Esophagus (tissue), 2 donors: ENCODE data around the gene SEC14L6. TPM values are rescaled to one million over a fixed set of nuclear protein-coding genes. Genes with fewer than 3 reads are reported as not detected.

Experiments
- H3K27ac ChIP-seq, 2 donors: one replicate each; pipeline ENCODE4 v1.5.1; 2013; ENCODE audit warnings: low read depth in 2 of 2, mild to moderate bottlenecking in 2 of 2, inconsistent platforms in 1 of 2, low read length in 1 of 2, moderate library complexity in 1 of 2
- H3K27me3 ChIP-seq, 2 donors: one replicate each; pipeline ENCODE4 v1.6.1; 2013; ENCODE audit warnings: low read length in 2 of 2, control low read depth in 1 of 2, mild to moderate bottlenecking in 1 of 2; ENCODE audit not compliant: insufficient read depth in 2 of 2, control insufficient read depth in 1 of 2
- H3K36me3 ChIP-seq, 2 donors: one replicate each; pipeline ENCODE4 v1.6.1; 2013; ENCODE audit warnings: low read length in 1 of 2; ENCODE audit not compliant: control insufficient read depth in 2 of 2, insufficient read depth in 2 of 2
- H3K4me1 ChIP-seq, 2 donors: one replicate each; pipeline ENCODE4 v1.6.1; 2013; ENCODE audit warnings: low read length in 1 of 2; ENCODE audit not compliant: control insufficient read depth in 2 of 2, insufficient read depth in 2 of 2
- H3K4me3 ChIP-seq, 2 donors: one replicate each; pipeline ENCODE4 v1.5.1; 2013; ENCODE audit warnings: low read length in 2 of 2, mild to moderate bottlenecking in 2 of 2, low read depth in 1 of 2, moderate library complexity in 1 of 2
- H3K9me3 ChIP-seq, 2 donors: one replicate each; pipeline ENCODE4 v1.6.1; 2013; ENCODE audit warnings: mild to moderate bottlenecking in 2 of 2, low read depth in 1 of 2, low read length in 1 of 2, moderate library complexity in 1 of 2; ENCODE audit not compliant: control insufficient read depth in 2 of 2, insufficient read depth in 1 of 2
- WGBS, 2 donors: extraction: QIAGEN DNeasy Blood & Tissue Kit; methylation state at CpG; one replicate each; pipeline ENCODE4 v1.1.7; 2013; 5-methylcytosine and 5-hydroxymethylcytosine counted together
- polyA plus RNA-seq, 2 donors: library from polyadenylated mRNA; stranded (reverse); fragments of 200-250 nt; gene quantifications; one replicate each; pipeline ENCODE4 v1.2.3, GENCODE V29; 2013
- donor health status: healthy with polysubstance abuse.
- donor health status: Bipolar disorder and iron deficiency.

Gene SEC14L6
- polyA plus RNA-seq, 2 donors: 0.07 TPM; not detected in 1

DNA sequence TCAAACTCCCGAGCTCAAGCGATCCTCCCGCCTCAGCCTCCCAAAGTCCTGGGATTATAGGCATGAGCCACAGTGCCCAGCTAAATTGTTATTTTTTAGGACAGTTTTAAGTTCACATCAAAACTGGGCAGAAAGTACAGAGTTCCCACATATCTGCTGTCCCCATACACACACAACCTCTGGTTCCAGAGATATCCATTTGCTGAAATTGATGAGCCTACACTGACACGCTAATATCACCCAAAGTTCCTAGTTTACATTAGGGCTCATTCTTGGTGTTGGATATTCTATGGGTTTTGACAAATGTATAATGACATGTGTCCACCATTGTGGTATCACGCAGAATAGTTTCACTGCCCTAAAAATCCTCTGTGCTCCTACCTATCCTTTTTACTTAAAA, 38.3 kb downstream of the SEC14L6 start:
- 60 to 92% methylated on average over 5 of the region's 5 CpGs for WGBS, 2 donors
- no peaks in the 10 kb centered on the region for H3K27me3 ChIP-seq
- peaks cover 0 to 5% of the 10 kb centered on the region in 2 donors for H3K4me1 ChIP-seq
- H3K4me3 ChIP-seq: no peak overlapping the region
- no peak overlapping the region for H3K27ac ChIP-seq
- no peaks in the 10 kb centered on the region for H3K36me3 ChIP-seq
- no peaks in the 10 kb centered on the region for H3K9me3 ChIP-seq

DNA sequence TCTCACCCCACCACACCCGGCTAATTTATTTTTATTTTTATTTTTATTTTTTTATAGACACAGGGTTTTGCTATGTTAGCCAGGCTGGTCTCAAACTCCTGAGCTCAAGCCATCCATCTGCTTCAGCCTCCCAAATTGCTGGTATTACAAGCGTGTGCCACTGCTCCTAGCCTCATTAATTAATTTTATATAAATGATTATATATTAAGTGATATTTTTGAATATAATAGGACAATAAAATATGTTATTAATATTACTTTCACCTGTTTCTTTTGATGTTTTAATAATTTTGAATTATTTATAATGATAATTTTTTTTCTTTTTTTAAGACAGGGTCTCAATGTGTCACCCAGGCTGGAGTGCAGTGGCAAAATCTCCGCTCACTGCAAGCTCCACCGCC, 38.9 kb downstream of the SEC14L6 start:
- Histone ChIP-seq H3K4me3 (no peak overlapping the region), H3K4me1 (peaks cover 0 to 5% of the 10 kb centered on the region in 2 donors), H3K36me3 (no peaks in the 10 kb centered on the region), H3K27ac (no peak overlapping the region), H3K27me3 (no peaks in the 10 kb centered on the region), H3K9me3 (no peaks in the 10 kb centered on the region)
- WGBS, 2 donors: 79 to 93% methylated on average over 4 of the region's 4 CpGs

DNA sequence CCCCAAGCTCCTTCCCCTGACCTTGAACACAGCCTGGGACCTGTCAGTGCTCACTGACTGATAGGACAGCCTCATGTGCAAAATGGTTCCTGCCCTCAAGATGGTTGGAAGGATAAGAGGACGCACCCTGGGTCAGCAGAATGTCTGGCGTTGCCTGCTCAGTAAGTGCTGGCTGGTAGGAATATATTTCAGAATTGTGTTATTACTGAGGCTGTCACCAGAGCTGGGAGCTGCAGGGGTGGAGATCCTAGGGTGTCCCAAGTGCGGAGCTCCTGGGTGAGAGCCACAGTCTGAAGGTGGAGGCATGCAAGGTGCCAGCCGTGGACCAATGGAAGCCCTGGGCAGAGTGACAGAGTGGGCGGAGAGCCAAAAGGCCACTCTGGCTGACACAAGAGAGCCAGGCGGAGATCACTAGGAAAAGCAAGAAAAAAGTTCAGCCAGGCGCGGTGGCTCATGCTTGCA, 40.0 kb downstream of the SEC14L6 start:
- no peak overlapping the region for H3K27ac ChIP-seq
- H3K4me3 ChIP-seq: no peak overlapping the region
- peaks cover 0 to 5% of the 10 kb centered on the region in 2 donors for H3K4me1 ChIP-seq
- no peaks in the 10 kb centered on the region for H3K36me3 ChIP-seq
- no peaks in the 10 kb centered on the region for H3K27me3 ChIP-seq
- no peaks in the 10 kb centered on the region for H3K9me3 ChIP-seq
- 67 to 75% methylated on average over 8 of the region's 8 CpGs for WGBS, 2 donors

DNA sequence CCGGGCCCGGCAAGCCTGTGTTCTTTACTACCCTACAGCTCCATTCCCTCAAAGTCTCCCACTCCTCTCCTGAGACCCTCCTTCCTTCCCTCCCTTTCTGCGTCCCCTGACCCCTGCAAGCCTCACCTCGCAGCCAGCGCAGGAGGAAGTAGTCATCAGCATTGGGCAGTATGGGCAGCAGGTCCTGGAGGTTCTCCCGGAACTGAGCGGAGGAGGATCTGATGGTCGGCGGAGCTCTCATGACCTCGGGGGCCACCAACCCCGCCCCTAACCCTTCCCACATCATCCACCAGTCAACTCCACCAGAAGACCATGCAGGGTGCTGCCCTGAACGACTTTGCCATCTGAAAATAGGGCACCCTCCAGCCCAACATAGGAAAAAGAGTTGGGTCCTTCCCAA, 43.0 kb downstream of the SEC14L6 start:
- 79 to 81% methylated on average over 11 to 12 of the region's 12 CpGs for WGBS, 2 donors
- H3K9me3 ChIP-seq: no peaks in the 10 kb centered on the region
- H3K4me3 ChIP-seq: no peak overlapping the region
- H3K4me1 ChIP-seq: peaks cover 0 to 5% of the 10 kb centered on the region in 2 donors
- H3K27me3 ChIP-seq: no peaks in the 10 kb centered on the region
- no peaks in the 10 kb centered on the region for H3K36me3 ChIP-seq
- H3K27ac ChIP-seq: no peak overlapping the region

DNA sequence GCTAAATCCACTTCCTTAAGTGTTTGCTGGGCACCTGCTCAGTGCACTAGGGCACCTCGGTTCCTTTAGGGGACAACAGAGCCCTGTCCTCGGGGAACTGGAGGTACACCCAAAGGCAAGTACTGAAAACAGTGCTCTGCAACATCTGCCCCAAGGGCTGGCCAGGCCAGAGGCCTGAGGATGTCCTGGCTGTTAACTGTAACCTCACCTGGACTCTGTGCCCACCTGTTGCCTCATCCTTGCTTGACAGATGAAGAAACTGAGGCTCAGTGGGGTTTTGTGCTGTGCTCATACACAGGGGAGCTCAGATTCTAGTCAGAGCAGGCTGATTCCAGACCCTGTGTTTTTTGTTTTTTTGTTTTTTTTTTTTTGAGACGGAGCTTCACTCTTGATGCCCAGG, 43.6 kb downstream of the SEC14L6 start:
- Histone ChIP-seq H3K4me3 (no peak overlapping the region), H3K36me3 (no peaks in the 10 kb centered on the region), H3K27me3 (no peaks in the 10 kb centered on the region), H3K9me3 (no peaks in the 10 kb centered on the region), H3K4me1 (peaks cover 0 to 5% of the 10 kb centered on the region in 2 donors), H3K27ac (no peak overlapping the region)
- 70 to 73% methylated on average over 3 of the region's 3 CpGs for WGBS, 2 donors

DNA sequence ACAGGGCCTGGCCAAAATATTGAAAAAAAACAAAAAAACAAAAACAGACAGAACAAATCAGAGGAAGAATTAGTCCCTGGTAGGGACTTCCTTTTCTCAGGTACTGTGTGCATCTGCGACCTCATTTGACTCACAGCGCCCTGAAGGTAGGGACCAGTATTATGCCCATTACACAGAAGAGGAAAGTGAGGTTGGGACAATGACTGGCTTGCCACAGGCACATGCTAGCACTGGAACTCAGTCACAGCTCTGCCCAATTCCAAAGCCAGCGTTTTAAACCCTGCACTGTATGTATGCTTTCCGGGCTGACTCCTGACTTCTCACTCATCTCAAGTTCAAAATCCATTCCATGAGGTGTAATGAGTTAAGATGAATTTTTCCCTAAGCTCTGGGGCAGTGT, 44.4 kb downstream of the SEC14L6 start:
- Histone ChIP-seq H3K36me3 (no peaks in the 10 kb centered on the region), H3K4me1 (peaks cover 0 to 5% of the 10 kb centered on the region in 2 donors), H3K27me3 (no peaks in the 10 kb centered on the region), H3K9me3 (no peaks in the 10 kb centered on the region), H3K27ac (no peak overlapping the region), H3K4me3 (no peak overlapping the region)
- 71 to 84% methylated on average over 4 of the region's 4 CpGs for WGBS, 2 donors

DNA sequence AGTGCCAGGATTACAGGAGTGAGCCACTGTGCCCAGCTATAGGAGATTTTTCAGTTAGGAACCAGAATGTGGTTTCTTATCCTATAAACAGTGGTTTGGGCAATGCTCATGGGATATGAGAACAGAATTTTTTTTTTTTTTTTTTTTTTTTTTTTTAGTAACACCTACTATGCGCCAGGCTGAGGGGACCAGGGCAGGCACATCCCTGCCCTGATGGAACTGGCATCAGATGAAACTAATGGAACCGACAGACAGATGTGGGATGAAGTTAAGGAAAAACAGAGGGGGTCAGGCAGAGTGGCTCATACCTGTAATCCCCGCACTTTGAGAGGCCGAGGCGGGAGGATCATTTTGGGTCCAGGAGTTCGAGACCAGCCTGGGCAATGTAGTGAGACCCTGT, 45.9 kb downstream of the SEC14L6 start:
- no peak overlapping the region for H3K27ac ChIP-seq
- no peaks in the 10 kb centered on the region for H3K9me3 ChIP-seq
- H3K4me3 ChIP-seq: no peak overlapping the region
- no peaks in the 10 kb centered on the region for H3K27me3 ChIP-seq
- H3K4me1 ChIP-seq: peaks cover 0 to 3% of the 10 kb centered on the region in 2 donors
- no peaks in the 10 kb centered on the region for H3K36me3 ChIP-seq
- 87 to 88% methylated on average over 6 of the region's 6 CpGs for WGBS, 2 donors

DNA sequence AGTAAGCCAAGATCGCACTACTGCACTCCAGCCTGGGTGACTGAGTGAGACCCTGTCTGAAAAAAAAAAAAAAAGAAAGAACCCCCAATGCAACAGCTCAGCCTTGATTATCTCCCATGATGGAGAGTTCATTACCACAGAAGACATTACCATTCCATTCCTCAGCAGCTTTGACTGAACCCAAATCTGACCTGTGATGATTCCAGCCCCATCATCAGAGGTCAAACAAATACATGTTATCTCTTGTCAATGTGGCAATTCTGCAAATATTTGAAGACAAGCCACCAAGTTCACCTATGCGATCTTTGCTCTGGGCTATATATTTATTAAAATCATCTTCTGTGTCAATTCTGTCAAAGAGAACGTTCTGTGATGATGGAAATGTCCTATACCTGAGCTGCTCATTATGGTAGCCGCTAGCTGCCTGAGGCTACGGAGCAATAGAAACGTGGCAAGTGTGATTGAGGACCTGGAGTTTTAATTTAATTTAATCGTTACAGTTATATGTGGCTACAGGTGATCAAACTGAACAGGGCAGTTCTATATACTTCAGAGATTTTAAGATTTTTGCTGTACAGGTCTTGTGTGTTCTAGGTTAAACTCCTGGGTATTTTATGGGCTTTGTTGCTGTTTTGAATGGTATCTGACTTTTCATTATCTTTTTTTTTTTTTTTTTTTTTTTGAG, 48.9 kb downstream of the SEC14L6 start:
- WGBS, 2 donors: 69 to 77% methylated on average over 7 of the region's 7 CpGs
- Histone ChIP-seq H3K36me3 (no peaks in the 10 kb centered on the region), H3K9me3 (no peaks in the 10 kb centered on the region), H3K27ac (no peak overlapping the region), H3K4me3 (no peak overlapping the region), H3K27me3 (no peaks in the 10 kb centered on the region), H3K4me1 (no peaks in the 10 kb centered on the region)

DNA sequence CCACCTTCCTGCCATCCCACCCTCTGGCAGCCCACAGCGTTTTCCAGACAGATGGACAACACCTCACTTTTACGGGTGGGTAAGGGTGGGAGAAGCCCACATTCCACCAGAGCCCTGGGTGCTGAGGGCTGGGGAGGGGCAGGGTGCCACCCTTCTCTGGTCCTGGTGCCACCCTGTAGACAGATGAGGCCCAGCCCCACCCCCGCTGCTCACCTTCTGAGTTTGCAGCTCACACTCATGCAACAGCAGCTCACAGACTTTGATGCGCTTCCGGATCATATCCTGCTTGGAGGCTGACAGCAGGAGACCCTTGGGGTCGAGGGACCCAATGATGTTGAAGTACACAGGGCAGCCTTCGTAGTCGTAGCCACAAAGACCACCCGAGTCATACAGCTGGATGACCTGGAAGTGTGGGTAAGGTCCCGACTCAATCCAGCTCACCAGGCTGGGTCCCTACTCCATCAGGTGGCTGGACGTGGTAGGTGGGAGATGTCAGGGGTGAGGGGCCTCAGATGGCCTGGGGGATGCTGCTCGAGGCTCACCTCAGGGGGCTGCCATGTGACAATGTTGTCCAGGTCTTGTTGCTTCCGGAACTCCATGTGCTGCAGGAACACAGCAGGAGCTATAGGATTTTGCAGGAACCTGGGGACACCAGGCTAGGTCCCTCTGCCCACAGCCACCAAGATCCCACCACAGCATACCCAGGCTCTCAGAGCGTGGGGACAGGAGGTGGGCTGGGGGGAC, 51.3 kb downstream of the SEC14L6 start:
- H3K27me3 ChIP-seq: no peaks in the 10 kb centered on the region

DNA sequence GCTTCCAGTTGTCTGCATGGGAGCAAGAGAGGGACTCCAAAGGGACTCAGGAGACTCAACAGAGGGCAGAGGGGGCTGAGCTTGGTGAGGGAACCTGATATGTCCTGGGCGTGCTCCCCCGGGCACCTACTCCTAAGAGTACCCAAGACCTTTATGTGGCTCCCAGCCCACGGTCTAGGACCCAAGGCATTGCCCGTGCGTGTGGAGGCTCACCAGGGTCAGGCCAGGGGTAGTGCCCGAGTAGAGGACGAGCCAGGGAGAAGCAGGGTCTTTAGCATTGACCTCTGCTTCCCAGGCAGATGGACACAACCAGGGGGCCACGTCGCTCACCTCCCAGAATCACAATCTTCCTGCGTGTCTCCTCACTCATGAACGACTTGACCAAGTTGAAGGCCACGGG, 54.4 kb downstream of the SEC14L6 start:
- 83 to 86% methylated on average over 12 of the region's 12 CpGs for WGBS, 2 donors
- no peaks in the 10 kb centered on the region for H3K36me3 ChIP-seq
- no peaks in the 10 kb centered on the region for H3K27me3 ChIP-seq
- no peak overlapping the region for H3K4me3 ChIP-seq
- no peaks in the 10 kb centered on the region for H3K4me1 ChIP-seq
- H3K9me3 ChIP-seq: no peaks in the 10 kb centered on the region
- no peak overlapping the region for H3K27ac ChIP-seq

More for the DNA sequence above, 51.3 kb downstream of the SEC14L6 start:
- Histone ChIP-seq H3K27ac (no peak overlapping the region), H3K4me3 (no peak overlapping the region), H3K4me1 (no peaks in the 10 kb centered on the region), H3K9me3 (no peaks in the 10 kb centered on the region), H3K36me3 (no peaks in the 10 kb centered on the region)
- WGBS, 2 donors: 75 to 78% methylated on average over 14 of the region's 14 CpGs
